GM23338 (cell line): ENCODE results near the gene CNOT6. TPM values are rescaled to one million over a fixed set of nuclear protein-coding genes. Genes with fewer than 3 reads are reported as not detected.

Experiments
- ATAC-seq: fragments of 200-7000 bp; cut with Tn5 transposase; 3 replicates; pipeline ENCODE4 v1.9.1; 2020
- DNase-seq: peaks from one replicate; pipeline ENCODE4 v3.0.0-alpha.2; 2015; ENCODE audit warnings: low spot score
- H2AFZ ChIP-seq: fragments of 200-600 bp; sonication (generic); 2 replicates; pipeline ENCODE4 v1.8.0; 2016; ENCODE audit warnings: antibody characterized with exemption, mild to moderate bottlenecking, moderate library complexity
- H3F3A ChIP-seq: fragments of 200-600 bp; sonication (generic); replicated peaks from 2 replicates; pipeline ENCODE4 v1.8.0; 2017; ENCODE audit warnings: antibody characterized with exemption, mixed run types, low read depth
- H3K27ac ChIP-seq: fragments of 200-600 bp; sonication (generic); 2 replicates; pipeline ENCODE4 v1.6.1; 2016; ENCODE audit warnings: low read depth
- H3K27me3 ChIP-seq: fragments of 200-600 bp; sonication (generic); 2 replicates; pipeline ENCODE4 v1.8.0; 2016; ENCODE audit warnings: mild to moderate bottlenecking, mixed run types, moderate library complexity; ENCODE audit not compliant: insufficient read depth
- H3K36me3 ChIP-seq: fragments of 200-600 bp; sonication (generic); 2 replicates; pipeline ENCODE4 v1.8.0; 2016; ENCODE audit warnings: mild to moderate bottlenecking; ENCODE audit not compliant: insufficient read depth
- H3K4me1 ChIP-seq: fragments of 200-600 bp; sonication (generic); 2 replicates; pipeline ENCODE4 v1.8.0; 2016; ENCODE audit warnings: mild to moderate bottlenecking, moderate library complexity; ENCODE audit not compliant: insufficient read depth
- H3K4me2 ChIP-seq: fragments of 200-600 bp; sonication (generic); 2 replicates; pipeline ENCODE4 v1.7.1; 2017; ENCODE audit warnings: mixed run types
- H3K4me3 ChIP-seq: fragments of 200-600 bp; sonication (generic); 2 replicates; pipeline ENCODE4 v1.6.1; 2016; ENCODE audit warnings: mixed run types
- H3K79me2 ChIP-seq: fragments of 200-600 bp; sonication (generic); replicated peaks from 2 replicates; pipeline ENCODE4 v1.8.0; 2017; ENCODE audit warnings: mild to moderate bottlenecking; ENCODE audit not compliant: insufficient read depth
- H3K9me2 ChIP-seq: fragments of 200-600 bp; sonication (generic); 2 replicates; pipeline ENCODE4 v1.8.0; 2017; ENCODE audit not compliant: insufficient read depth
- H4K20me1 ChIP-seq: fragments of 200-600 bp; sonication (generic); replicated peaks from 2 replicates; pipeline ENCODE4 v1.8.0; 2017; ENCODE audit warnings: mild to moderate bottlenecking; ENCODE audit not compliant: insufficient read depth
- H3K27ac Mint-ChIP-seq: 2 replicates; pipeline ENCODE4 v1.8.0; 2020; ENCODE audit warnings: inconsistent platforms, mild to moderate bottlenecking, moderate library complexity, mixed read lengths
- H3K27me3 Mint-ChIP-seq: 3 replicates; pipeline ENCODE4 v1.8.0; 2022; ENCODE audit warnings: low read depth, mild to moderate bottlenecking, moderate library complexity, mixed read lengths, inconsistent platforms; ENCODE audit not compliant: insufficient read depth, poor library complexity
- H3K36me3 Mint-ChIP-seq: 3 replicates; pipeline ENCODE4 v1.8.0; 2021; ENCODE audit warnings: low read depth, mild to moderate bottlenecking, inconsistent platforms, moderate library complexity, mixed read lengths
- H3K4me1 Mint-ChIP-seq: 3 replicates; pipeline ENCODE4 v1.8.0; 2020; ENCODE audit warnings: mild to moderate bottlenecking, inconsistent platforms, mixed read lengths
- H3K4me3 Mint-ChIP-seq: 3 replicates; pipeline ENCODE4 v1.8.0; 2021; ENCODE audit warnings: moderate library complexity, mild to moderate bottlenecking, inconsistent platforms, mixed read lengths
- H3K9me3 Mint-ChIP-seq: 3 replicates; pipeline ENCODE4 v1.8.0; 2020; ENCODE audit warnings: moderate library complexity, mild to moderate bottlenecking, inconsistent platforms, mixed read lengths
- CREB1 ChIP-seq: fragments of 250-450 bp; sonication (Bioruptor Pico); IDR thresholded peaks from 2 replicates; pipeline ENCODE4 v1.5.0; 2020; ENCODE audit warnings: low read depth, mild to moderate bottlenecking, moderate library complexity
- CTCF ChIP-seq, 2 experiments: fragments of 200-600 bp in 1 of 2; sonication (generic) in 1 of 2; conservative IDR thresholded peaks; 2 replicates each; pipeline versions ENCODE4 v1.5.1 to v1.6.1; 2016 to 2017; ENCODE audit warnings: antibody characterized with exemption in 2 of 2, low read depth in 2 of 2, mild to moderate bottlenecking in 2 of 2, moderate library complexity in 1 of 2
- ETS1 ChIP-seq: IDR thresholded peaks from 2 replicates; pipeline ENCODE4 v1.6.1; 2016; ENCODE audit warnings: antibody characterized with exemption
- EZH2phosphoT487 ChIP-seq: fragments of 200-600 bp; sonication (generic); IDR thresholded peaks from one replicate; pipeline ENCODE4 v1.8.1; 2018; ENCODE audit warnings: antibody characterized with exemption; ENCODE audit not compliant: unreplicated experiment
- REST ChIP-seq: IDR thresholded peaks from one replicate; pipeline ENCODE4 v1.6.1; 2018; ENCODE audit warnings: antibody characterized with exemption; ENCODE audit not compliant: unreplicated experiment
- STAT1 ChIP-seq: IDR thresholded peaks from one replicate; pipeline ENCODE4 v1.6.1; 2016; ENCODE audit warnings: antibody characterized with exemption; ENCODE audit not compliant: unreplicated experiment
- ZNF462 ChIP-seq: fragments of 250-450 bp; sonication (Bioruptor Pico); IDR thresholded peaks from 2 replicates; pipeline ENCODE4 v1.5.0; 2020; ENCODE audit warnings: mild to moderate bottlenecking, moderate library complexity
- polyA plus RNA-seq: library from polyadenylated mRNA; unstranded; fragments of >200 nt; fragmentation: Nextera tagmentation; extraction: Ambion mirVana; gene quantifications from 2 replicates; pipeline ENCODE4 v1.2.1, GENCODE V29; 2016
- total RNA-seq: library from RNA; depleted of rRNA; stranded (reverse); fragments of >200 nt; shearing (Covaris generic); gene quantifications from 2 replicates; pipeline ENCODE4 v1.2.3, GENCODE V29; 2014

Gene CNOT6
- total and polyA plus RNA-seq, 2 experiments from 2014 or later = 14.6 to 38.7 TPM

GRCh38 chr5:180532268-180532667, 38.1 kb downstream of the CNOT6 start:
- Histone ChIP-seq H3K27ac (no peak overlapping the region), H2AFZ (no peak overlapping the region), H3K79me2 (peaks cover 82% of the 10 kb centered on the region), H3F3A (no peaks in the 10 kb centered on the region), H4K20me1 (peaks cover 35% of the 10 kb centered on the region), H3K4me1 (no peaks in the 10 kb centered on the region), H3K27me3 (no peaks in the 10 kb centered on the region), H3K9me2 (peaks cover 6% of the 10 kb centered on the region; the same call in 1 of the 2 replicates), H3K4me2 (peak overlapping the region; percentile 26; the same call in 1 of the 2 replicates), H3K4me3 (no peak overlapping the region), H3K36me3 (peaks cover 26% of the 10 kb centered on the region)
- Mint-ChIP-seq H3K4me3 (no peak overlapping the region), H3K36me3 (peaks cover 85% of the 10 kb centered on the region), H3K27ac (no peak overlapping the region), H3K27me3 (peaks cover 6% of the 10 kb centered on the region), H3K4me1 (peaks cover 8% of the 10 kb centered on the region), H3K9me3 (peaks cover 30% of the 10 kb centered on the region)
- DNase-seq (no peak), ATAC-seq (no peak)
- TF ChIP-seq REST (no peak), ETS1 (no peak), EZH2phosphoT487 (no peak), ZNF462 (no peak), STAT1 (no peak), CREB1 (CRISPR knock-in tag) (no peak), CTCF (conservative IDR thresholded peaks at IDR 0.05; ENCODE audit: low read depth in 2 of 2) (no peak)
